ENCODE measurements around the gene CBX7.

DNA sequence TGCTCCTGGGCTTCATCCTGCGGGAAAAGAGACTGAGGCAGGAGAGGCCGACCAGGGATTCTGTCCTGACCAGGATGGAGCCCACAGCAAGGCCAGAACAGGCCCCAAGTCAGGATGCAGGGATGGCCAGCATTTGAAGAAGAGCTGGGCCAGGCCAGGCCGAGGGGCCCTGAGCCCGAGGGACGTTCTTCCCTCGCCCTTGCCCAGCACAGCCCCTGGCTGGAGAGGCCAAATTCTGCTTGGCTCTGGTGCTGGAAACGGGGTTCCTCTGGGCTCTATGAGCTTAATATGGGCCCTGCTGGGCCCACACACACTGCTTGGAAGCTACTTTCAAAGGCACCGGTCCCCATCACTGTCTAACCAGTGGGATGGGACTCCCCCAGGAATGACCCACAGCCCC, 67.8 kb downstream of the CBX7 start:
- TF ChIP-seq, protein P1, sequence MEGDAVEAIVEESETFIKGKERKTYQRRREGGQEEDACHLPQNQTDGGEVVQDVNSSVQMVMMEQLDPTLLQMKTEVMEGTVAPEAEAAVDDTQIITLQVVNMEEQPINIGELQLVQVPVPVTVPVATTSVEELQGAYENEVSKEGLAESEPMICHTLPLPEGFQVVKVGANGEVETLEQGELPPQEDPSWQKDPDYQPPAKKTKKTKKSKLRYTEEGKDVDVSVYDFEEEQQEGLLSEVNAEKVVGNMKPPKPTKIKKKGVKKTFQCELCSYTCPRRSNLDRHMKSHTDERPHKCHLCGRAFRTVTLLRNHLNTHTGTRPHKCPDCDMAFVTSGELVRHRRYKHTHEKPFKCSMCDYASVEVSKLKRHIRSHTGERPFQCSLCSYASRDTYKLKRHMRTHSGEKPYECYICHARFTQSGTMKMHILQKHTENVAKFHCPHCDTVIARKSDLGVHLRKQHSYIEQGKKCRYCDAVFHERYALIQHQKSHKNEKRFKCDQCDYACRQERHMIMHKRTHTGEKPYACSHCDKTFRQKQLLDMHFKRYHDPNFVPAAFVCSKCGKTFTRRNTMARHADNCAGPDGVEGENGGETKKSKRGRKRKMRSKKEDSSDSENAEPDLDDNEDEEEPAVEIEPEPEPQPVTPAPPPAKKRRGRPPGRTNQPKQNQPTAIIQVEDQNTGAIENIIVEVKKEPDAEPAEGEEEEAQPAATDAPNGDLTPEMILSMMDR (IDR thresholded peaks at IDR 0.05; ENCODE audit: low read depth, low read length): no peak
- no peak for TF ChIP-seq EZH2phosphoT487 (IDR thresholded peaks at IDR 0.05; ENCODE audit: low read depth)

Data from OCI-LY3 (cell line).